Activated CD8-positive, alpha-beta memory T cell treated with anti-CD3 and anti-CD28 coated beads for 24 hours (primary cell): ENCODE measurements around the gene CSK.
A peak's percentile ranks its signal among the peaks of the same experiment; 100 is the strongest.

ENCODE experiments used
- DNase-seq: peaks from one replicate; pipeline ENCODE4 v3.0.0-alpha.2; 2020

The CSK gene

GRCh38 chr15:74845208-74845568 is 63.3 kb downstream of the CSK start:
- peak; percentile 83 for DNase-seq

- no peak for DNase-seq
These were observed 63.7 kb downstream of the CSK start for GRCh38 chr15:74845581-74845980.

- DNase-seq, result no peak
These were observed 65.6 kb downstream of the CSK start for GRCh38 chr15:74847432-74847831.

GRCh38 chr15:74850393-74850792 is 68.5 kb downstream of the CSK start:
- no peak for DNase-seq

DNA sequence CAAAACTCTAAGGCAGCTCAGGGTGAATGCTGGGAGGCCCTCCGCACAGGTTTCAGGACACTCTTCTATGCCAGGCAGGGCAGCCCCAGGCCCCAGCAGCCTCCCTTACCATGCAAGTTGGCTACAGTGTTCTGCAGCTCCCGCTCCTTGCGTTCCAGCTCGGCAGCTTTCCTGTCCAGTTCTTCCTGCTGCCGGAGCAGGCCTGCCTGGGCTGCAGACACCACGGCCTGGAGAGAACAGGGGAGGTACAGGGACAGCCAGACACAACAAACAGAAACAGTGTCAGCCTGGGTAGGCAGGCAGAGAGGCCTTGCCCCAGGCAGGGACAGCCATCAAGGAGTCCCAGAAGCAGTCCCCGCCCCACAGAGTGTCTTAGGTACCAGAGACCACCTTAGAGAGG is 70.1 kb downstream of the CSK start:
- DNase-seq, result no peak
